ENCODE measurements around the gene INAFM2.

Gene INAFM2

GRCh38 chr15:40287505-40287904 is 36.0 kb upstream of the INAFM2 start:
- H3K4me3 ChIP-seq (ENCODE audit: low read depth, low read length): no peak overlapping the region

- no peak overlapping the region for H3K4me3 ChIP-seq (ENCODE audit: low read depth, low read length)
These were observed 35.5 kb upstream of the INAFM2 start for GRCh38 chr15:40287968-40288367.

GRCh38 chr15:40289140-40289775 is 34.2 kb upstream of the INAFM2 start:
- no peak overlapping the region for H3K4me3 ChIP-seq (ENCODE audit: low read depth, low read length)

DNA sequence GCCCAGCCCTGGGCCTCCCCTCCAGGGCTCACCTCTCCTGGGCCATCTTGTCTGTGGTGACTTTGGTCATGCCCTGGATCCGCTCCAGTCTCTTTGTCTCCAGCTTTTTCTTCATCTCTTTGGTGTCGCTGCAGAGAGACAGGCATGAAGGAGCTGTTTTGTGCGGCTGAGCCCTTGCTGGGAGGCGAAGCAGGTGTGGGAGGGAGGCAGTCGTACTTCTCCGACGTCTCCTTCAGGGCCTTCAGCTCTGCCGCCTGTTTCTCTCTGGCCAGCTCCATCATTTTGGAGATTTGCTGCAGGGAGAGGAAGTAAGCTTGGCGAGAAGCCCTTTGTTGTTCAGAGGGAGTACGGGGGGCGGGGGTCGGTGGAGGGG is 33.0 kb upstream of the INAFM2 start:
- H3K4me3 ChIP-seq (ENCODE audit: low read depth, low read length): no peak overlapping the region

DNA sequence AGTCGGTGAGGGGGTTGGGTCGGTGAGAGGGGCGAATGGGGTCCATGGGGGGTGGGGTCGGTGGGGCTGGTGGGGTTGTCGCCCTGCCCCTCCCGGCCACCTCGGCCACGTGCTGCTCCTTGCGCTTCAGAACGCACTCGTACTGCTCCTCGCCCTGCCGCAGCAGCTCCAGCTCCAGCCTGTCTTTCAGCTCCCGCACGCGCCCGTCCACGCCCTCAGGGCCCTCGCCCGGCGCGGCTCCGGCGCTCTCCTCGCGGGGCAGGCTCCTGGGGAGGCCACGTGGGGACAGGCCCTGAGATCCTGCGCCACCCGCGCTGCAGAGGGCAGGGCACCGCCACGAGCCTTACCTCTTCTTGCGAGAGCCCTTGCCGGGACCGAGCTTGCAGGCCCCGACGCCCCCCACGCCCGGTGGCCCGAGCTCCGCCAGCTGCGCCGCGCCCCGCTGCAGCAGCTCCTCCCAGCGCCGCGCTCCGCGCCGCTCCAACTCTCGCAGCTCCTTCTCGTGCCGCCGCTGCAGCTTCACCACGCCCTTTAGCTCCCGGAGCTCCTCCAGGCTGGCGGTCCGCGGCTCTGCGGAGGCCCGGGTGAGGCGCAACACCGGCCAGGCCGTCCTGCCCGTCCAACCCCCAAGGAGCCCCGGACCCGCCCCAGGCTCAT is 32.4 kb upstream of the INAFM2 start:
- peak overlapping the region; percentile 30 for H3K4me3 ChIP-seq (ENCODE audit: low read depth, low read length)

GRCh38 chr15:40292246-40292645 is 31.2 kb upstream of the INAFM2 start:
- no peak overlapping the region for H3K4me3 ChIP-seq (ENCODE audit: low read depth, low read length)

DNA sequence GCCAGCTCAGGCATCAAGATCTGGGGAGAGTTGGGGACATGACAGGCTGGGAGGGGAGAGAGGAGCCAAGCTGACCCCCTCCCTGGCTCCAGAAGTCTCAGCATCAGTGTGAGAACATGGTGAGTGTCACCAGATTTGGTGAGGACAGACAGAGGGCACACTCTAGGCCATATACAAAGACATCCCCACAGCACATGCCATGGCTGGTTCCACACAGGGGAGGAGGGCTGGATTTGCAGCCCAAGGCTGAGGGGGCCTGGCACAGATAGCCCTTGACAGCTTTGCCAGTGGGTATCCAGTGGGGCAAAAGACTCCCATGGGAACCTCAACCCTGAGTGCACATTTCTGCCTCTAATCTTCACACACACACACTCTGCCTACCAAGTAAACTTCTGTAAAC is 30.5 kb upstream of the INAFM2 start:
- H3K4me3 ChIP-seq (ENCODE audit: low read depth, low read length): no peak overlapping the region

DNA sequence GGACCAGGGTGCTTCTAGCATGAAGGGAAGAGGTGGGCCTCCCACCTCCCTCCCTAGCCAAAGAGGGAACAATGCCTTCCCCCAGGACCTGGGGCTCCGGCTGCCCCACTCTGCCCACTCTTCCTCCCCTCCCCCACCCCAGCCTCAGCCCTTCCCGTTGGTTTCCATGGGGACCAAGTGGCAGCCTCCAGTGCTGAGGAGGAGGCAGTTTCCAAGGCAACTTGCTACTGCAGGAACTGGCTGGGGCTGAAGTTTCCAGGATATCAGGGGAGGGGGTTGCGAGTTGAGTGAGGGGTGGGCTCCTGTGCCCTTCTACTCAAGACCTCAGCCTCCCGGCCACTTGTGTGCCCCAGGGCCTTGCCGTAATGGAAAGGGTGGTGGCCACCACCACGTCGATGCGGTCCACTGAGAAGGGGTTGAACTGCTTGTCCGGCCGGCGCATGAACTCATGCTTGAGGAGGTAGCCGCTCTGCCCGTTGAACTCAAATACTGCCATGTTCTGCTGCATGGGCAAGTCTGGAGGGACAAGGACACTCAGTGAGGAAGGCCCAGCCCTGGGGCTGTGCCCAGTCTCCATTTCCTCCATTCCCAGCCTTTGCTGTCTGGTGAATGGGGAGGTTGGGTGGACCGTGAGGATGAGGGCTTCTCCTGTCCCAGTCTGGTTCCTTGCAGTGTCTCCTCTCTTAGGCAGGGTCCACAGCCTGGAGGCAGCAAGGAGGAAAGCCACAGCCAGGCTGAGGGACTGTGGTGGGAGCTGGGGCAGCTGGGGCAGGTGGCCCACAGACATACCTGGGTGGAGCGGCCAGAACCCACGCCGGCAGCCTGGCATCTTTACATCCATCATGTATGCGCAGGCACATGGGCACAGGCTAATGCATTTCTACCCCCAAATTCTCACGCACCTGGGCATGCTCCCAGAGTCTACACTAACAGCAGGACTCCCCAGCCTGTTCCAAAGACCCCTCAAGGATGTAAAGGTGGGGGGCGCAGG is 29.3 kb upstream of the INAFM2 start:
- H3K4me3 ChIP-seq (ENCODE audit: low read depth, low read length): no peak overlapping the region

- H3K4me3 ChIP-seq (ENCODE audit: low read depth, low read length): no peak overlapping the region
These were observed 28.2 kb upstream of the INAFM2 start for GRCh38 chr15:40295297-40295696.

DNA sequence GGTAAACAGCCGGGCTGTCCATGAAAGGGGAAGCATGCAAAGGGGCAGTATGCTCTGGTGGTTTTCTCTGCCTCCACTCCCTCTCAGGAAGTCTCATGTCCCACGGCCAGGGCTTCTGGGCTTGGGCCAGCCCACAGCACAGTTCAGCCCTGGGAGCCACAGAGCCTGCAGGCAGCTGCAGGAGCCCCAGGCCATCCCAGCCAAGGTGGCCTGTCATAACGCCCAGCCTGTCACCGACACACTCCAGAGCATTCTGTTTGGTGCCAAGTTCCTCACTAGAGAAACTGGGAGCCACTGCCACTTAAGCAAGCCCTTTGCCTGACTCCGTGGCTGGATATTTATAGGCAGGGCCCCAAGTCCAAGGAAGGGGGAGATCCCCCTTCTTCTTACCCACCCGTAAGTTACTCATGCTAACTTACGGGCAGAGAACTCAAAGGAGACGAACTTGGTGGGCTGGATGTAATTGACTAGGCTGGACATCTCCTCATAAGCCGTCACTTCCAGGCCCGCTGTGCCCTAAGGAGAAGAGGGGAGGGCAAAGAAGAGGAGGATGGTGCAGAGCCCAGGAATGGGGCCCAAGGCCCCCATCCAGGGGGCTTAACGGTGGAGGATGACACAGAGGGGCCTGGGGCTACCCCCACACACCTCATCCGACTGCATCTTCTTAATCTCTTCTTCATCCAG is 27.5 kb upstream of the INAFM2 start:
- H3K4me3 ChIP-seq (ENCODE audit: low read depth, low read length): no peak overlapping the region

DNA sequence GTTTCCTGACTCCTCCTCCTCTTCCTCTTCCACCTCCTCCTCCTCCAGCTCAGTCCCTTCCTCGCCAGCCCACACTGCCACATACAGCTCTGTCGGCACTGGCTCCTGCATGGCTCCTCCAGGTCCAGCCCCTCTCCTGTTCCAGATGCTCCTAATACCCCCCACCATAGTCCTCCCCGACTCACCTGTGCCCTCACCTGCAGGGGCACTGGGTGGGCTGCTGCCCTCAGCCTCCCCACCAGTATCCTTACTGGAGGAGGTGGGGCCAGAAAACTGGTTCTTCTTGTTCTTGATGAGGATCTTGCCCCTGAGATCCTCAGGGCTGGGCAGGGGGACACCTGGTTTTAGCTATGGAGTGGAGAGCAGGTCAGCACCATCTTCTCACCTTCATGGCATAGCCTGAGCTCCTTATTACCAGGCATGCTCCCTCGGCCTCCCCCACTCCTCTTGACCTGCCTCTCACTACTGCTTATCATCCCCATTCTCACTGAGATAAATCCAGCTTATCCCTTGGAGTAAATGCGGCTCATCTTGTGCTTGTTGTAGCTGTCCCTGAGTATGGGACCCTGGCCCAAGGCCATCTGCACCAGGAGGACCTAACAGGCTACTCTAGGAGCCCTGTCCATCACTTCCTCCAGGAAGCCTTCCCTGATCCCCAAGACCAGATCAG is 26.8 kb upstream of the INAFM2 start:
- no peak overlapping the region for H3K4me3 ChIP-seq (ENCODE audit: low read depth, low read length)

GRCh38 chr15:40297356-40297755 is 26.1 kb upstream of the INAFM2 start:
- H3K4me3 ChIP-seq (ENCODE audit: low read depth, low read length): no peak overlapping the region

DNA sequence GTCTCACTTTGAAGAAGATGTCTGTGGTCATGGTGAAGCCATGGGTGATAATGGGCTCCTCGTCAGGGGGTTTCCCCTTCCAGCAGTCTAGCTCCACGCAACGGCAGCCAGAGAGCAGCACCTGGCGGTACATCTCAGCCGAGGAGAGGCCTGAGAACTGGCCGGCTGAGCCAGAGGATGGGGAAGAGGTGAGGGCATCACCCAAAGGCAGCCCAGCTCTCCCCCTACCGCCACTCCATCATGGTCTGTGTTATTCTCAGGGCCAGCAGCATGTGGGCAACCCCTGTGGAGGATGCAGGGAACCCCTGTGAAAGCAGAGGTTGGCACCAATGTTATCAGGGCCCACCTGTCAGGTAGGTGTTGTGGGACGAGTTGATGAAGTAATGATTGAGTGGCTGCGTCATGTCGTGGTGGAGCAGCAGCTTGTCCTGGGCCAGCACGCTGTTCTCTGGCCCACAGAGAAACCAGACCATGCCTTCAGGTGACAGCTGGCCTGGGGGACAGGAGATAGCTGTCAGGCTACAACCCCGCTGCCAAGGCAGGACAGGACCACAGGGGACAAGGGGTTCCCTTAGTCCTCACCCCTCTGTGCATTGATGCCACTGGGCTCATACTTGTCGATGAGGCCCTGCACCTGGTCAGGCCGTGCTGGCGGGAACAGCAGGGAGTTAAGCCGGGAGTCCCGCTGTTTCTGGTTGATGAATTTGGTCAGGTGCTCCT is 25.1 kb upstream of the INAFM2 start:
- no peak overlapping the region for H3K4me3 ChIP-seq (ENCODE audit: low read depth, low read length)

DNA sequence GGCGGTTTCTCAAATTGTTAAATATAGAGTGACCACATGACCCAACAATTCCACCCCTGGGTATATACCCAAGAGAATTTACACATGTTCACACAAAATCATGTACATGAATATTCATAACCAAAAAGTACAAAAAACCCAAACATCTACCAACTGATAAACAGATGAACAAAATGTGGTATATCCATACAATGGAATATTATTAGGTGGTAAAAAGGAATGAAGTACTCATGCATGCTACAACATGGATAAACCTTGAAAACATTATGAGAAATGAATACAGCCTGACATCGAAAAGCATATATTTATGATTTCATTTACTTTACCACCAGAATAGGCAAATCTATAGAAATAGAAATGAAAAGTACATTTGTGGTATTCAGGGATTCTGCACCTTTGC is 23.1 kb upstream of the INAFM2 start:
- H3K4me3 ChIP-seq (ENCODE audit: low read depth, low read length): no peak overlapping the region

DNA sequence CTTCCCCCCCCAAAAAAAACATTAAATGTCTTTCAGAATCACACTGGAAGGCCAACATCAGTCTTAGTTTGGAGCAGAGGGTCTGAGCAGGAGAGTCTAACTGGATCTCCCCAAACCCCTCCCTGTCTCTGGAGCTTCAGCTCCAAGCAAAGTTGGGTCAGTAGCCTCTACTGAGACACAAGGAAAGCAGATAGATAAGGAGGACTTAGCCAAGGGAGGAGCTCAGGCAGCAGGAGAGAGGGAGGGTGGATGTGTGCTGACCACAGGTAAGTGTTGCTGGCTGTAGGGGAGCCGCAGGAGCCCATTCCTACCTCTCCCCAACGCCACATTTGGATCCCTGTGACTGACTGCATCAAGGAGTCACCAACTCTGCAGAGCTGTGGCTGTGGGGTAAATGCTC is 22.7 kb upstream of the INAFM2 start:
- no peak overlapping the region for H3K4me3 ChIP-seq (ENCODE audit: low read depth, low read length)

DNA sequence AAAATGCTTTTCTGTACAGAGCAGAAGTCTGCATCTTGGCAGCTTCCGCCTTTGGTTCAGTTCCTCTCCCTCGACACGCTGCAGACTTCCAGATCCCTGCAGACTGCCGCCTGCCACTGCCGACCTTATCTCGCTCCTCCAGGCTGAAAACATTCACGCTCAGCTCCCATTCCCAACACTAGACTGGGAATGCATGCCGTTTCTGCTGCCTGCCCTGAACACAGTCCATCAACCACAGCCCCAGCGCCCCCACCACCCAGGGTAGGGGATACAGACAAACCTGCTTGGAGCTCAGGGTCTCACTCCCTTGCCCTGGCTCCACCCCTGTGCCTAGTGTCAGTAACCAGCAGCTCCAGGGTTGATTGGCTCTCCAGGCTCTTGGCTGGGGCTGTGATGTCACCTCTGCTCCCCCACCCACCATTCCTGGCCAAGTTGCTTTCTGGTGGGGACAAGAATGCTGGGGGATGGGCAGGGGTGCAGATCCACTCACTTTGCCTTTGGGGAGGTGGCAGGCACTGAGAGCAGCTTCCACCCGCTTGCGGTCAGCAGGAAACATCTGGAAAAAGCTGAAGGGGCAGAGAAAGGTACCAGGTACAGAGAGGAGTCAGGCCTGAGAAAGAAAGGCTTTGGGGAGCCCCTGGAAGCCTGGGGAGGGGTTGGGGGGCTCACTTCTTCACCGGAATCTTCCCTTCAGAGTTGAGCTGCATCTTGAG is 21.9 kb upstream of the INAFM2 start:
- no peak overlapping the region for H3K4me3 ChIP-seq (ENCODE audit: low read depth, low read length)

DNA sequence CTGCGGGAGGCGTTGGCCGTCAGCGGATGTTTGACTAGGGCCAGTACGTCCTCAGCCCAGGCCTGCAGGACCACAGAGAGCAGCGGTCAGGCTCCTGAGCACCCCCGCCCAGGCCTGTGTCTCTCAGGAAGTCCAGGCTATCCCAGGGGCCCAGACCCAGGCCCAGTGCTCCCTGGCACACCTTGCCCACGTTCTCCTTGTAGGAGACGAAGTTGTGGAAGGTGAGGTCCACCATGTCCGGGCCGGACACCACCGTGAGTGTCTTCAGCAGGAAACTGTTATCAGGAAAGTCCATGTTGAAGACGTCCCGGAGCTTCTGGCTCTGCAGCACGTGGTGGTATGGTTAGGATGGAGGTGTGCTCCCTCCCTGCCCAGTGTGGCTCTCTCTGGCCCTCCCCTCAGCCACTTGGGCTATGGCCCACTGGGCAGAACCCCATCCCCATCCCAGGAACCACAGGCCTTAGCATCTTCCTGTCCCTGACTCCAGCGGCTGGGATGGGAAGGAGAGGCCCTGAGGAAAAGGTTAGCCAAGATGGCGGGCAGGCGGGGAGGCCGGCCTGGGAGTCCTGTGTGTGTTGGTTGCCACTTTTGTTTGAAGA is 21.1 kb upstream of the INAFM2 start:
- no peak overlapping the region for H3K4me3 ChIP-seq (ENCODE audit: low read depth, low read length)

DNA sequence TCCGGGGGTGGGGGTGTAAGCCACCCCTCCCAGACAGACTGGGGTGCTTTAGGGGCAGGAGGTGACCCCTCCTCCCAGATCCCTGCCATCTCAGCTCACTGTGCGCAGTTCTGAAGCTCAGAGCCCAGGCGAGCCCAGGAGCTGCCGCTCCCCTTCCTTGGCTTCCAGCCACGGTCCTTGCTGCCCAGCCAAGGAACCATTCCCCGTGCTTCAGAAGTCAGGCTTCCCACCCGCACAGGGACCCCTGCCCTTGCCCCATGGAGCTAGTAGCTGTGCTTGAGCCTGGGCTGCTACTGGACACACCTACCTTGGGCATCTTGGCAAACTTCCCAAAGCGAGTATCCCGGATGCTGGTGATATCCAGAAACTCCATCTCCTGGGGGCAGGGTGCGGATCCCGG is 20.5 kb upstream of the INAFM2 start:
- H3K4me3 ChIP-seq (ENCODE audit: low read depth, low read length): no peak overlapping the region

- no peak overlapping the region for H3K4me3 ChIP-seq (ENCODE audit: low read depth, low read length)
These were observed 19.9 kb upstream of the INAFM2 start for GRCh38 chr15:40303576-40303975.
